ENCODE measurements around the gene VEZF1. TPM values are rescaled to one million over a fixed set of nuclear protein-coding genes. Genes with fewer than 3 reads are reported as not detected.

VEZF1 gene
- total and polyA plus RNA-seq, 2 of the 8 experiments (the other 6 are each of a cell fraction or from before 2014, with no cell fraction given): 28.9 to 61.9 TPM

GRCh38 chr17:58002154-58002948, 14.3 kb upstream of the VEZF1 start (continued):
- TF ChIP-seq POLR2A (IDR thresholded peaks at IDR 0.05; ENCODE audit: control extremely low read depth in 1 of 2, low read depth in 2 of 2, low read length in 2 of 2): peak in 1 of 2 experiments; percentile 42
- TF ChIP-seq MAFK (IDR thresholded peaks at IDR 0.05; ENCODE audit: low read depth, low read length): no peak
- no peak for TF ChIP-seq KDM5A (IDR thresholded peaks at IDR 0.05; ENCODE audit: low read length)

Measured in H1 (cell line).